ENCODE results near the gene CREB5.

CREB5 gene

GRCh38 chr7:28406192-28406591, 6.1 kb upstream of the CREB5 start:
- no peak overlapping the region for H3K4me3 ChIP-seq (ENCODE audit: low read length)
- DNase-seq (ENCODE audit: low read depth): no peak
- TF ChIP-seq CTCF (conservative IDR thresholded peaks at IDR 0.05; ENCODE audit: low read length): no peak

- TF ChIP-seq CTCF (conservative IDR thresholded peaks at IDR 0.05; ENCODE audit: low read length): no peak
- no peak overlapping the region for H3K4me3 ChIP-seq (ENCODE audit: low read length)
- peak; percentile 41 for DNase-seq (ENCODE audit: low read depth)
These were observed 4.7 kb upstream of the CREB5 start for GRCh38 chr7:28407651-28408050.

GRCh38 chr7:28408105-28408959, 4.0 kb upstream of the CREB5 start:
- TF ChIP-seq CTCF (conservative IDR thresholded peaks at IDR 0.05; ENCODE audit: low read length): no peak
- no peak overlapping the region; the same call in 1 of the 2 replicates for H3K4me3 ChIP-seq (ENCODE audit: low read length)
- no peak for DNase-seq (ENCODE audit: low read depth)

GRCh38 chr7:28408960-28409715, 3.2 kb upstream of the CREB5 start:
- peak overlapping the region; percentile 63 for H3K4me3 ChIP-seq (ENCODE audit: low read length)
- TF ChIP-seq CTCF (conservative IDR thresholded peaks at IDR 0.05; ENCODE audit: low read length): no peak
- peak; percentile 89 for DNase-seq (ENCODE audit: low read depth)

GRCh38 chr7:28409716-28410627, 2.3 kb upstream of the CREB5 start:
- no peak for TF ChIP-seq CTCF (conservative IDR thresholded peaks at IDR 0.05; ENCODE audit: low read length)
- peak; percentile 38 for DNase-seq (ENCODE audit: low read depth)
- H3K4me3 ChIP-seq (ENCODE audit: low read length): peak overlapping the region; percentile 63

- DNase-seq (ENCODE audit: low read depth): no peak
- no peak for TF ChIP-seq CTCF (conservative IDR thresholded peaks at IDR 0.05; ENCODE audit: low read length)
- peak overlapping the region; percentile 51 for H3K4me3 ChIP-seq (ENCODE audit: low read length)
These were observed 1.4 kb upstream of the CREB5 start for GRCh38 chr7:28410628-28411531.
